Ishikawa (cell line): ENCODE results near the gene ADAM22.

ENCODE experiments used
- CEBPB ChIP-seq: IDR thresholded peaks from 2 replicates; pipeline ENCODE4 v1.6.1; 2012
- CREB1 ChIP-seq: IDR thresholded peaks from 2 replicates; pipeline ENCODE4 v1.6.1; 2012; ENCODE audit warnings: low read depth
- EP300 ChIP-seq: IDR thresholded peaks from 2 replicates; pipeline ENCODE4 v1.6.1; 2012; ENCODE audit warnings: borderline replicate concordance
- FOXM1 ChIP-seq: IDR thresholded peaks from 2 replicates; pipeline ENCODE4 v1.6.1; 2012; ENCODE audit warnings: low read depth, borderline replicate concordance
- NFIC ChIP-seq: IDR thresholded peaks from 2 replicates; pipeline ENCODE4 v1.6.1; 2012
- RAD21 ChIP-seq: IDR thresholded peaks from 2 replicates; pipeline ENCODE4 v1.6.1; 2012; ENCODE audit warnings: low read depth
- ZBTB7A ChIP-seq: IDR thresholded peaks from 2 replicates; pipeline ENCODE4 v1.6.1; 2012; ENCODE audit warnings: low read depth
- TF ChIP-seq, protein P1 (sequence below): IDR thresholded peaks from 2 replicates; pipeline ENCODE4 v1.6.1; 2012

- no peak for TF ChIP-seq NFIC
- TF ChIP-seq, protein P1, sequence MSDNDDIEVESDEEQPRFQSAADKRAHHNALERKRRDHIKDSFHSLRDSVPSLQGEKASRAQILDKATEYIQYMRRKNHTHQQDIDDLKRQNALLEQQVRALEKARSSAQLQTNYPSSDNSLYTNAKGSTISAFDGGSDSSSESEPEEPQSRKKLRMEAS, result no peak
- TF ChIP-seq ZBTB7A, result no peak
- TF ChIP-seq CEBPB, result no peak
- no peak for TF ChIP-seq RAD21
- TF ChIP-seq FOXM1, result no peak
- no peak for TF ChIP-seq EP300
- no peak for TF ChIP-seq CREB1
Observed at GRCh38 chr7:88091988-88092675, 158.1 kb downstream of the ADAM22 start.
